ENCODE data around the gene HEXD.
"Not testable (repeated sequence)": the region's sequence is repeated elsewhere in the genome, so short reads cannot be mapped to it uniquely, and the experiment has no call there.

HEXD gene

DNA sequence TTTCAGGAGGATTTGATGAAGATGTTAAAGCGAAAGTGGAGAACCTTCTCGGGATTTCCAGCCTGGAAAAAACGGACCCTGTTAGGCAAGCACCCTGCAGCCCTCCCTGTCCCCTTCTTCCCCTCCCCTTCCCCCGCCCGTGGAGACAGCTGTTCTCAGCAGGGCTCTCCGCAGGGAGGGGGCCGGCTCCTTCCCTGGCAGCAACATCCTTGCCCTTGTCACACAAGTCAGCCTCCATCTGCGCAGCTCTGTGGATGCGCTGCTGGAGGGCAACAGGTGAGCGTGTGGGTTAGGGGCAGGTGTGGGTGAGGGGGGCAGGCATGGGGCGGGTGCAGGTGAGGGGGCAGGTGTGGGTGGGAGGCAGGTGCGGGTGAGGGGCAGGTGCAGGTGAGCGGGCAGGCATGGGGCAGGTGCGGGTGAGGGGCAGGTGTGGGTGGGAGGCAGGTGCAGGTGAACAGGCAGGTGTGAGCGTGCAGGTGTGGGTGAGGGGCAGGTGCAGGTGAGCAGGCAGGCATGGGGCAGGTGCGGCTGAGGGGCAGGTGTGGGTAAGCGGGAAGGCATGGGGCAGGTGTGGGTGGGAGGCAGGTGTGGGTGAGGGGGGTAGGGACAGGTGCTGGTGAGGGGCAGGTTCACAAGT, 23.0 kb downstream of the HEXD start:
- DNase-seq (ENCODE audit: low spot score) = no peak

DNA sequence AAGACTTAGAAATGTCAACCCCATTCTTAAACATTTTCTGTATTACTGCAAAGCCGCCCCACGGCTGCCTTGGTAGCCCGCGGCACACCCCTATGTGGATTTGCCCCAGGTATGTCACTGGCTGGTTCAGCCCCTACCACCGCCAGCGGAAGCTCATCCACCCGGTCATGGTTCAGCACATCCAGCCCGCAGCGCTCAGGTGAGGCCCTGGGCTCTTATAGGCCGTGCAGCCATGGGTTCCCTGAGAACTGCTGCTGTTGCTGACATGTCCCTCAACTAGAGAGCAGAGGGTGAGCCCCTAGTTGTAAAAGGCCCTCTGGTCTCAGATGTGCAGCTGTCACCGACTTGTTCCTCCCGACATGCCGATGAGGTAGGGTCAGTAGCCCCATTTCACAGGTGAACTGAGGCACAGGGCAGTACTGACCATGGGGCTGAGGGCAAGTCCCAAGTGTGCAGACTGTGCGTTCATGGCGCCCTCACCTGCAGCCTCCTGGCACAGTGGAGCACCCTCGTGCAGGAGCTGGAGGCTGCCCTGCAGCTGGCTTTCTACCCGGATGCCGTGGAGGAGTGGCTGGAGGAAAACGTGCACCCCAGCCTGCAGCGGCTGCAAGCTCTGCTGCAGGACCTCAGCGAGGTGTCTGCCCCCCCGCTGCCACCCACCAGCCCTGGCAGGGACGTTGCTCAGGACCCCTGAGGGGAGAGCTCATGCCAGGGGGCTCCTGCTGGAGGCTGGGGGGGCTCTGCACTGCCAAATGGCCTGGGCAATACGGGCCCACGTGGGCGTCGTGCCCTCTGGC, 23.7 kb downstream of the HEXD start:
- no peak for DNase-seq (ENCODE audit: low spot score)

DNA sequence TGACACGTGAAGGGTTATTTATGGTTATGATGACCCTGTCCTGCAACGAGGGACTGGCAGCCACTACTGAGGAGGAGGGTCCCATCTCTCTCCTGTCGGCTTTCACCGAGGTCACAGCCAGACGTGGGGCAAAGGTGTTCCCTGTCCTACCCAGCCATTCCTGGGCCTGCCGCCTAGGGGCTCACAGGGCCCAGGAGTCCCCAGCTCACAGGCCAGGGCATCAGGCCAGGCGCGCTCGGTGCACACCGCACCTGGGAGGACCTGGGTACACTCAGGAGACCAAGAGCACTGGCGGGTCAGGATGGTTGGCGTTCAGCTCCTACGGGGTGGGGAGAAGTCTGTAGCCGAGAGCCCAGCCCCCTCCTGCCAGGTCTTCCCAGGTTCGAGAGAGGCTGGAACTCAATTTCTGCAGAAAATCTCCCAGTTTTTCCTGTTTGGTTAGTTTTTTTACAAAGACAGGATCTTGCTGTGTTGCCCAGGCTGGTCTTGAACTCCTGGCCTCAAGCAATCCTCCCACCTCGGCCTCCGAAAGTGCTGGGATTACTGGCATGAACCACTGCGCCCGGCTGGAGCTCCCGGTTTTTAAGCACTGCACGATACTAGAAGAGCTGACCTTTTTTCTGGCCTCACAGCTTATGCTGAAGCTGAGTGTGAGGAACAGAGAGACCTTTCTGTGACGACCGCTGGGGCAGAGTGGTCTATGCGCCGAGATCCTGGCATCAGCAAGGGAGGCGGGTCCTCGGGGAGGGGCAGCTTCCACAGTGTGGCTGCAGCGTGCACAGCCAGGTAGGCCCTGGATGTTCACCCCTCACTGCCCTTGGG, 24.7 kb downstream of the HEXD start:
- no peak for DNase-seq (ENCODE audit: low spot score)

DNA sequence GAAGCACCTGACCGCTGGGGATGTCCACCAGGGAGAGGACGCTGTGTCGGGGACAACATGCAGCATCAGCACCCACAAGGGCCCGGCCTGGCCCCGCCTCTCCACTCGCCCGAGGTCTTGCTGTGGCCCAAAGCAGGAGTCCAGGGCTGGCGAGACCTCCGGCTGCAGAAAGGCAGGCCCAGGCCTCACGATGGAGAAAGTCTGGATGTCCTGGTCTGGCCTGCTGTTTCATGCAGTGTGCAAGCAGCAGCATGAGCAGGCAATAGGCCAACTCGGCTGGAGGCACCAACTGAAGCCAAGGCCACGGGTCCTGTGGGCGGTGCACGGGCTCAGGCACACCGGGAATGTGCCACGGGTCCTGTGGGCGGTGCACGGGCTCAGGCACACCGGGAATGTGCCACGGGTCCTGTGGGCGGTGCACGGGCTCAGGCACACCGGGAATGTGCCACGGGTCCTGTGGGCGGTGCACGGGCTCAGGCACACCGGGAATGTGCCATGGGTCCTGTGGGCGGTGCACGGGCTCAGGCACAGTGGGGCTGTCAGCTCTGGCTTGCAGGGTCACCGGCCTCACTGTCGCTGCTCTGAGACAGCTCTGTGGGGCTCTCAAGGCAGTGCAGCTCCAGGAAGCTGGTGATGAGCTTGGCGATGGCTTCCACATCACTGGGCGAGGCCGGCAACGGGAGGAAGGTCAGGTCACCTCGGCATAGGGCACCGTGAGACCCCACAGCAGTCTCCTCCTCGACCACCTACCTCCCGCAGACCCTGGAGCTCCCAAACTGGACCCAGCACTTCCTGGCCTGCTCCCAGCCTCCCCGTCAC, 25.5 kb downstream of the HEXD start:
- no peak for DNase-seq (ENCODE audit: low spot score)

DNA sequence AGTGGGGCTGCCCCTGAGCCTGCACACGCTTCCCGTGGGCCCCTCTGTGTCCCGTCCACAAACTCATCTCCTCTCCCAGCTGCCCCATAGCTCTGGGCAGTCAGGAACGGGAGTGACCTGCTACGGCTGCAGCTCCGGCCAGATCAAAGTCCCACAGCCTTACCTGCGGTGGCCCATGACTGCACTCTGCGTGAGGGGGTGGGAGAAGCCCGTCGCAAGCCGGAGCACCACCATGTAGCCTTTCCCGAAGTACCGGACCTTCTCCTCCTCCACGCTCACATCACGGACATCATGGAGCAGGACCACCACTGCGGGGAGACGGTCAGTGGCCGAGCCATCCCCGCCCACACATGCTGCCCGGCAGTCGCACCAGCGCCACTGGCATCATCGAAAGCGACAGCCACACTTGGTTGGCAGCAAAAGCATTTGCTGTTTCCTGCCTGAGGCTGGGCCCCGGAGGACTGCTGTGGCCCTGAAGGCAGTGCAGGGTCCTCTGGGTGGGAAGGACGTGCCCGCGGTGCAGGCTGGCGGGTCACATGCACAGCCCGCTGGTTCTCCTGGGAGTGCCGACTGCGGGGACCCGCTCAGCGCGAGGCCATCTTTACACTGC, 26.2 kb downstream of the HEXD start:
- no peak for DNase-seq (ENCODE audit: low spot score)

DNA sequence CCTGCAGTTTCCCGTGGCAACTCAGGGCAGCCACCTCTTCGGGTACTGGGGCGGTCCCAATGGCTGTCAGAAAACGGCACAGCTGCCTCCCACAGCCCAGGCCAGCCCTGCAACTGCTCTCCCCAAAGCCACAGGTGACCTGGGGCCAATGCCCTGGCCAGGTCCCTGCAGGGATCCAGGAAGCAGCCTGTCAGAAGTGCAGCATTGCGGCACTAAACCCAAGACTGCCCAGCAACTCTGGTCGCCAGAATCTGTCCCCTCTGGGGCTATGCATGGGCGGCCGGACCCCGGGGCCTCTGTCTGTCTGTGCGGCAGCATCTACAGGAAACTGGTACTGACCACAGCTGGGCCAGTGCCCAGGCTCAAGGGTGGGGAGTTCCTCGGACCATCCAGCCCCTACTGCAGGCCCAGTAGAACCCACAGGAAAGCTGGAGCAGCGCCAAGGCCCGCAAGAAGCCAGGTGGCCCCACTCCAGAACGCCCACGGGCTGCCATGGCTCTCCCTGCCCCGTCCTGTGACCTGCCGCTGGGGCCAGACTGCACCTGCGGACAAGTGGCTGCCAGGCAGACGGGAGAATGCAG, 26.9 kb downstream of the HEXD start:
- DNase-seq (ENCODE audit: low spot score) = no peak

DNA sequence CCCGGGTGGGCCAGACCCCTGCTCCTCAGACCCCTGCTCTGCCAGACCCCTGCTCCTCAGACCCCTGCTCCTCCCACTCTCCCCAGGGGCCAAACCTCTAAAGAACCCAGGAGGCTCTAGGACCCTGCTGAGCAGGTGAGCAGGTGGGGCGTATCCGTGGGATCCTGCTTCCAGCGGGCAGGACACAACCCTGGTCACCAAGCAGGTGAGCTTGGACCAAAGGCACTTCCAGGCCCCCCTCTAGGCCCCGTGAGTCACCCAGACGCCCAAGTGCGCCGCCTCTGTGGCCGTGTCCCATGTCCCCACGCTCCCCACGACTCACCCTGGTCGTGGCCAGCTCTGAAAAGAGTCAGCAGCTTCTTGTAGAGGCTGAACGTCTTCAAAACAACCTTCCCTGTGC, 27.4 kb downstream of the HEXD start:
- DNase-seq (ENCODE audit: low spot score) = no peak

DNA sequence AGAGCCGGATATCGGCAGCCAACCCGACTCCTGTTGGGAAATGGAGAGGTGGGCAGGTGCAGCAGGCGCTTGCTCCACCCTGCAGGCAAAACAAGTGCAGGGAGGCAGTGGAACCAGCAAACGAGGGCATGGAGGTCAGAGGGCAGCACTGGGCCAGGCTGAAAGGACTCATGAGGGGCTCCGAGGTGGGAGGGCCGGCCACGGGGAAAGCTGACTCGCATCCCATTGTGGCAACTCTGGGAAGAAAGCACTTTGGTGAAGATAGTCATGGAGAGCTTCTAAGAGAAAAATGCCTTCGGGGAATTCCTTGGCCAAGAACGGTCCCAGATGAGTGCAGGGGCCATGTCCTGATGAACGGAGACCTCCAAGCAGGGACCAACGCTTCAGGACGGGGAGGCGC, 28.0 kb downstream of the HEXD start:
- DNase-seq (ENCODE audit: low spot score) = no peak

DNA sequence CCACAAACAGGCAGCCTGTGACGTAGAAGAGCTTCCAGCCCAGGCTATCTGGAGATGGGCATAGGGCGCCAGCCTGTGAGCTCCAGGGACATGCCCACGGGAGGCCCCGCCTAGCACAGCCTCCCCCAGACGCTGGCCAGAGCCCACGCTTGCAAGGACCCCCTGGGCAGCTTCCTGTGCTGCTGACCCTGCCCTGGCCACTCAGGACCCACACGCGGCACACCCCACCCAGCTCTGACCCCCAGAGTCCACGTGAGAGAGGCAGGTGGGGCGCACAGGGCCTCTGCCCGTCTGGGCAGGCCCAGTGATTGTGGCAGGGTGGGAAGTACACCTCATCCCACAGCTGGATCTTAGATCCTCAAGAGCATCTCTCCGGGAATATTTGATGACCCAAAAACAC, 28.5 kb downstream of the HEXD start:
- DNase-seq (ENCODE audit: low spot score) = no peak

DNA sequence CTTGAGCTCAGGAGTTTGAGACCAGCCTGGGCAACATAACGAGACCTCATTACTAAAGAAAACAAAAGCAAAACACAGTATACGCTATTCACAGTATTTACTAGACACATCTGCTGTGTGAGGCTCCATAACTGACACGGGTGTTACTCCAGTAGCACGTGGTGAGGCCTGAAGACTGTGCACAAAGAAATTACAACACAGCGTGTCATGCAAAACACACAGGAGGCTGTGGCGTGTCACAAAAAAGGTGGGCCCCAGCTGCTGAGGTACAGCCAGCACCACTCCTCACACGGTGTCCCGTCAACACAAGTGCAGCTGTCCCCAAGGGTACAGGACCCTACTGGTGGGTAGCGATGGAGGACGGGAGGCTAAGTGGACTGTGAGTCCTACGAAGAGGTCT, 29.7 kb downstream of the HEXD start:
- DNase-seq (ENCODE audit: low spot score) = no peak

DNA sequence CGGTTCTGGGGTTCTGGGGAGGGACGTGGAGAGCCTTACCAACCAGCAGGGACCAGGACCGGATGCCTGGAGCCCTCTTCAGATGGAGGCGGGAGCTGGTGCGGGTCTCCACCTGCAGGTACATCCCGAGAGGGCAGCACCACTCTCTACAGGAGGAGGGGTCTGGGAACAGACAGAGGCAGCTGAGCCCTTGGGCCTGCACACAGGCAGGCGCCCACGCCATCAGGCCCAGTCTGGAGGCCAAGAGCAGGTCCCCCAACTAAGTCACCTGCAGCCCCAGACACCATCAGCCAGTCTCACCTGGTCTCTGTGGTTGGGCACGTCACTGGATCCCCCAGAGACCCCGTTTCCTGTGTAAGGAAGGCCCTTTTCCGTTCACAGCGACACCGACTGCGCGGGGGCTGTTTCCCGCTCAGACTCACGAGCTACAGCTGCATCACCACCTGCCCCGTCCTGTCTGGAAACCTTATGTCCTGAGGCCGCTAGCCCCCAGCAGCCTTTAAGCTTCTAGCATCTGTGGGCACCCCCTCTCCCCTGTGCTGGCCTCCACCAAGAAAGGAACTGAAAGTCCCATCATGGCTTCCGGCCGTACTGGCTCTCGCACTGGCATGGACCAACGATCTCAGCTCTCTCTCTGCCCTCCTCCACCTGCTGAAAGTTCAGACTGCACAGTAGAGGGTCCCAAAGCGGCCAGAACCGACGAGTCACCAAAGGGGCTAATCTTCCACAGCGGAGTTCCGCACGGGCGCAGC, 31.2 kb downstream of the HEXD start:
- DNase-seq (ENCODE audit: low spot score) = no peak

DNA sequence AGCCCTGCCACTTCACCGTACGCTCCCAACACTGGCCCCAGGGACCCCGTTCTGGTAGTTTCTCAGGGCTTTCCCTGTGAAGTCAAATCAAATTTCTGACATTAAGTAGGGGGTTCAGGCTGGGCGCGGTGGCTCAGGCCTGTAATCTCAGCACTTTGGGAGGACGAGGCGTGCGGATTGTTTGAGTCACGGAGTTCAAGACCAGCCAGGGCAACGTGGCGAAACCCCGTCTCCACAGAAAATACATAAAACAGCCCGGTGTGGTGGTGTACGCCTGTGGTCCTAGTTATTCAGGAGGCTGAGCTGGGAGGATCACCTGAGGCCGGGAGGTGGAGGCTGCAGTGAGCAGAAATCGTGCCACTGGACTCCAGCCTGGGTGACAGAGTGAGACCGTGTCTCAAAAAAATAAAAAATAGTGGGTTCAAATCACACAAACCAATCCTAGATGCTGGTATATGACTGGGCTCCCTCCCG, 31.8 kb downstream of the HEXD start:
- peak; percentile 9 for DNase-seq (ENCODE audit: low spot score)

DNA sequence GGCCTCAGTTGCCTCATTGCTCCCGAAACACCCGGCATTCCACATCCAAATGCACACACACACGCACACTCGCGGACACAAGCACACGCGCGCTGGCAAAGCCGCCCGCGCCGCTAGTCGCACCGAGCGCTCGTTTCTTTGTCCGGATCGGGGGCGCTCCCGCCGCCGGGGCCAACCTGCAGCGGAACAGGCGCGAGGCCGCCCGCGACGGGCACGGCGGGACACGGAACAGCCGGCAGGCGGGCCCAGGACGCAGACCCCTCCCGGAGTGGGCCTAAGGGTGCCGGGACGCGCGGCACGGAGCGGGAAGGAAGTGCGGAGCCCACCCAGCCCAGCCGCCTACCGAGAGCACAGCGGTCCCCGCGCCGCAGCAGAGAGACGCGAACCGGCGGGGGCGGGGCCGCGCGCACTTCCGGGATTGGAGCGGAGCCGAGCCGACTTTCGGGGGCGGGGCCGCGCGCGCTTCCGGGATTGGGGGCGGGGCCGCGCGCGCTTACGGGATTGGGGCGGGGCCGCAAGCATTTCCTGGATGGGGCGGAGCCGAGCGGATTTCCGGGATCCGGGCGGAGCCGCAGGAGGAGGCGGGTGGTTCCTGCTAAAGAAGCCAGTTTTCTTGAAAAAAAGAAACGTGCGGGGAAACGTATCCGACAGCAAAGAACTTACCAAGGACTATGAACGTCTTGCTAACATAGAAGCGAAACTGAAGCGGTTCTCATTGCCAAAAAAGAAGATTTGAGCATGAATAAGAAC, 32.4 kb downstream of the HEXD start, which contains the start of gene CYBC1:
Gene CYBC1, minus strand, starts transcription at position 396 of the 750 bp plus-strand sequence. CDS start 1,498 bp downstream, outside the sequence.
- peak; percentile 95 for DNase-seq (ENCODE audit: low spot score)

DNA sequence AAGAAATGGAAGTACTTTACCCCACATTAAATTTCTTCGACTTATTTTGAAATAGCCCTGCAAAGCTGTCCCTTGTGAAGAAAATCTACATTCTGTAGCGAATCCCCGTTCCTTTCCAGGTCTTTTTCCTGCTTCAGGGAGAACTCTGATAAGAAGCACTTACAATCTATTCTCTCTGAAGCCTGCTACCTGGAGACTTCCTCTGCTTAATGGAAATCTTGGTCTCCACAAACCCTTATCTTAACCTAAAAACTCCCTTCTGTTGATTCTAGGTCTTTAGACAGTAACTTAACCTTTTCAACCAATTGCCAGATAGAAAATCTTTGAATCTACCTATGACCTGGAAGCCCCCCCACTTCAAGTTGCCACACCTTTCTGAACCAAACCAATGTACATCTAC, 34.0 kb downstream of the HEXD start:
- DNase-seq (ENCODE audit: low spot score) = peak; percentile 9

DNA sequence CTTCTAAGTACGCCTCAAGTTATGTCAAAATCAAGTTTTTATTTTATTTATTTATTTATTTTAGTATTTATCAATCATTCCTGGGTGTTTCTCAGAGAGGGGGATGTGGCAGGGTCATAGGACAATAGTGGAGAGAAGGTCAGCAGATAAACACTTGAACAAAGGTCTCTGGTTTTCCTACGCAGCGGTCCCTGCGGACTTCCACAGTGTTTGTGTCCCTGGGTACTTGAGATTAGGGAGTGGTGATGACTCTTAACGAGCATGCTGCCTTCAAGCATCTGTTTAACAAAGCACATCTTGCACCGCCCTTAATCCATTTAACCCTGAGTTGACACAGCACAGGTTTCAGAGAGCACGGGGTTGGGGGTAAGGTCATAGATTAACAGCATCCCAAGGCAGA, 35.0 kb downstream of the HEXD start:
- DNase-seq (ENCODE audit: low spot score) = not testable (repeated sequence)

DNA sequence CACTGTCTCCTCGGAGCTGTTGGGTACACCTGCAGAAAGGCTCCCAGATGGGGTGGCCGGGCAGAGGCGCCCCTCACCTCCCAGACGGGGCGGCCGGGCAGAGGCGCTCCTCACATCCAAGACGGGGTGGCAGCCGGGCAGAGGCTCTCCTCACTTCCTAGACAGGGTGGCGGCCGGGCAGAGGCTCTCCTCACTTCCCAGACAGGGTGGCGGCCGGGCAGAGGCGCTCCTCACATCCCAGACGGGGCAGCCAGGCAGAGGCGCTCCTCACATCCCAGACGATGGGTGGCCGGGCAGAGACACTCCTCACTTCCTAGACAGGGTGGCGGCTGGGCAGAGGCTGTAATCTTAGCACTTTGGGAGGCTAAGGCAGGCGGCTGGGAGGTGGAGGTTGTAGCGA, 35.6 kb downstream of the HEXD start:
- DNase-seq (ENCODE audit: low spot score) = not testable (repeated sequence)

DNA sequence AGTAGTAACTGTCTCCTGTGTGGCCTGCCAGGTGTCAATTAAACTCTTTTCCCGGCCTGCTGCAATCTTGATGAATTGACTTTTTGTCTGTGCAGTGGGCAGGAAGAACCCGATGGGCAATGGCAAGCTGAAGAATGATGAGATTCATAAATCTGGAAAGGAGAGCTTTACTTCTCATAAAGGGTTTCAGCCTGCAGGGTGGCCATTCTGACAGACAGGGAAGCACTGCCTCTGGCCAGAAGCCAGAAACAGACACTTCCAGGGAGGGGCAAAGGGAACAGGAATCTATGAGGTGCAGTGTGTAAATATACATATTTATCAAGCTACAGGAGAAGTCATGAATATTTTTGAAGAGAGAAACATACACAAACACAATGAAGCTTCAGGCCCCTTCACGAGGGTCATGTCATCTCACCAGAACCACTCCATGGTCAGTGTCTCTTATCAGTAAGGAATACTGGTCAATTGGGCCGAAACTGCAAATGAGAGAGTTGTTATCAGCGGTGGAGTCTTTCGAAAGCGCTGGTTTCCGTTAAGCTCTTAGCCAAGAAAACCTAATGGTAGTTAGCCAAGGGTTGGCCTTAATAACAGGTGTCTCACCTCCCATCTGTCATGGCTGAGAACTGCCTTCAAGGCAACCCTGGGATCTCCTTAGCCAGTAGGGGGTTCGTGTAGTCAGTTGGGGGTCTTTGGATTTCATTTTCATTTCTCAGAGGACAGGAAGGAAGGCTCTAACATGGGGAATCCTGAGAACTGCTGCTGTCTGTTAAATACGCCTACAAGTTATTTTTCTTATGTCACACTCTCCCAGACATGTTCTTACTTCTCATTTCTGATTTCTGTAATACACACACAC, 39.2 kb downstream of the HEXD start:
- peak; percentile 61 for DNase-seq (ENCODE audit: low spot score)

DNA sequence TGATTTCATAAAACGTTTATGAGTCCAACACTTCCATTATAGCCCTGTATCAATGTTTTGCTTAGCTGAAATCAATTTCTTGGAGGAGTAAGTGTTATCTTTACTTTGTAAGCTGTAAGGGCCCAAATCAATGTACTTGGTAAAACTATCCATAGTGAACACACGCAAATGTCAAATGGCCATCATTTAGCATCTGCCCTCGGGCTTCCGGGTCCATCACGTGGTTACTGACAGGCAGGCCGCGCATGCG, 39.7 kb downstream of the HEXD start:
- peak; percentile 97 for DNase-seq (ENCODE audit: low spot score)

Data from hematopoietic multipotent progenitor cell treated with erythropoietin and hydrocortisone succinate and interleukin-3 and kit ligand, for 17 days (in vitro differentiated cells).